ENCODE measurements around the gene UGT1A1. TPM values are rescaled to one million over a fixed set of nuclear protein-coding genes. Genes with fewer than 3 reads are reported as not detected.
"Not testable (repeated sequence)": the region's sequence is repeated elsewhere in the genome, so short reads cannot be mapped to it uniquely, and the experiment has no call there.

UGT1A1 gene
- total and polyA plus RNA-seq, 7 donors = 0.06 TPM; not detected in 6

DNA sequence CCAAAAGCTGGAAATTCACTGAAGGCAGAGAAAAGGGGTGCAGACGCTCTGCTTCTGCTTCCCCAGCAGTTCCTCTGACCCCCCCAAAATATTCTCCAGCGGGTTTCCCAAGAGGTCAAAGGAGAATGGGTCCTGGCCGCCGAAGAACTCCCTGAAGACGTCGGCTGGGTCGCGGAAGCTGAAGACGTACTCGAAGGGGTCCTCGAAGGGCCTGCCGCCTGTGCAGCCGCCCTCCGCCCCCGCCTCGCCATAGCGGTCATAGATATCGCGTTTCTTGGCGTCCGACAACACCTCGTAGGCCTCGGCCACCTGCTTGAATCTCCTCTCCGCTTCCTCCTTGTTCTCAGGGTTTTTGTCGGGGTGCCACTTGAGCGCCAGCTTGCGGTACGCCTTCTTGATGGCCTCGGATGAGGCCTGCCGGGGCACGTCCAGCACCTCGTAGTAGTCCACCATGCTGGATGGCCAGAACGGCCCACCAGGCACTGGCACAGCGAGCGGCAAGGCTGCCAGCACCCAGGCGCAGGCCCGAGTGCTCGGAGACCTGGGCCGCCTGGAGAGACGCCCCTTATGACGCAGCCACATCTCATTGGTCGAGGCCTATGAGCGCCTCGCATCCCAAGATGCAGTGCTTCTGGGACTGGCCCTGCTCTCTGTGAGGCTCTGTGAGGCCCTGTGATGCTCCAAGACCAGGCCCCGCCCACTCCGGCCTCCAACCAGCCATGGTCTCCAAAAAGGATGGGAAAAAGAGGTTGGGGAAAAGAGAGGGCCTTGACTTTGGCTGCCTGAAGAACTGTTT is 16.4 kb upstream of the UGT1A1 start:
- Histone ChIP-seq H3K27me3 (ENCODE audit: insufficient read depth in 3 of 3, low read length in 2 of 3) (peaks cover 0 to 2% (median 0%) of the 10 kb centered on the region in 3 donors), H3K4me1 (no peaks in the 10 kb centered on the region), H3K27ac (no peak overlapping the region), H3K9me3 (no peaks in the 10 kb centered on the region), H3K4me3 (no peak overlapping the region), H3K36me3 (ENCODE audit: insufficient read depth in 1 of 2, low read depth in 1 of 2) (no peaks in the 10 kb centered on the region)
- 92 to 94% (median 93%) methylated on average over 44 to 45 of the region's 46 CpGs for WGBS, 3 donors
- no peak for ATAC-seq
- TF ChIP-seq, protein P1, sequence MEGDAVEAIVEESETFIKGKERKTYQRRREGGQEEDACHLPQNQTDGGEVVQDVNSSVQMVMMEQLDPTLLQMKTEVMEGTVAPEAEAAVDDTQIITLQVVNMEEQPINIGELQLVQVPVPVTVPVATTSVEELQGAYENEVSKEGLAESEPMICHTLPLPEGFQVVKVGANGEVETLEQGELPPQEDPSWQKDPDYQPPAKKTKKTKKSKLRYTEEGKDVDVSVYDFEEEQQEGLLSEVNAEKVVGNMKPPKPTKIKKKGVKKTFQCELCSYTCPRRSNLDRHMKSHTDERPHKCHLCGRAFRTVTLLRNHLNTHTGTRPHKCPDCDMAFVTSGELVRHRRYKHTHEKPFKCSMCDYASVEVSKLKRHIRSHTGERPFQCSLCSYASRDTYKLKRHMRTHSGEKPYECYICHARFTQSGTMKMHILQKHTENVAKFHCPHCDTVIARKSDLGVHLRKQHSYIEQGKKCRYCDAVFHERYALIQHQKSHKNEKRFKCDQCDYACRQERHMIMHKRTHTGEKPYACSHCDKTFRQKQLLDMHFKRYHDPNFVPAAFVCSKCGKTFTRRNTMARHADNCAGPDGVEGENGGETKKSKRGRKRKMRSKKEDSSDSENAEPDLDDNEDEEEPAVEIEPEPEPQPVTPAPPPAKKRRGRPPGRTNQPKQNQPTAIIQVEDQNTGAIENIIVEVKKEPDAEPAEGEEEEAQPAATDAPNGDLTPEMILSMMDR (IDR thresholded peaks at IDR 0.05) = no peak
- peak in 1 of 2 donors; percentile 48 for DNase-seq
- intact Hi-C loops (cut with DNase I) = no loop called here

DNA sequence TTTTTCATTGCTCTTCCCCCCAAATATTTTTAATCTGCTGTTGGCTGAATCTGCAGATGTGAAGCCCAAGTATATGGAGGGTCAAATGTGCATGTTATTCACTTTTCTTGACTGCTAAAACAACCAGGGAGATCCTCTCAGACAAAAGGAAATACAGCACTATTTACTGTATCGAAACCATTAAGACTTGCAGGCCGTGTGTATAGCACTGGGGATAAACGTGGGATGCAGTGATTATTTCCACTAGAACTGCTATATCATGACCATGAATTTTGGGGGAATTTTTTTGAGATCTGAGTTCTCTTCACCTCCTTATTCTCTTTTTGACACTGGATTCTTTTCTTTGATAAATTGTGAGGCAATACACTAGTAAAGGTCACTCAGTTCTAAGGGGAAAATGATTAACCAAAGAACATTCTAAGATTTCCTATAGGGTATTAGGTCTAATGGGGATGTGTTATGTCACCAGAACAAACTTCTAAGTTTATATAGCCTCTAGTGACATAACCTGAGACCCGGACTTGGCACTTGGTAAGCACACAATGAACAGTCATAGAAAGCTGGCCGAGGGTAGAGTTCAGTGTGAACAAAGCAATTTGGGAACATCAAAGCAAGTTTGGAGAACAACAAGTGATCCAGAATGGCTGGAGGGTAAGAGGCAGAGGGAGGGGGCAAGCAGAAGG is 14.9 kb upstream of the UGT1A1 start:
- Histone ChIP-seq H3K36me3 (ENCODE audit: insufficient read depth in 1 of 2, low read depth in 1 of 2) (no peaks in the 10 kb centered on the region), H3K27me3 (ENCODE audit: insufficient read depth in 3 of 3, low read length in 2 of 3) (no peaks in the 10 kb centered on the region), H3K4me3 (no peak overlapping the region), H3K27ac (no peak overlapping the region), H3K4me1 (no peaks in the 10 kb centered on the region), H3K9me3 (no peaks in the 10 kb centered on the region)
- TF ChIP-seq, protein P1 (IDR thresholded peaks at IDR 0.05) = no peak
- WGBS, 3 donors = 53 to 60% (median 56%) methylated on average over 5 of the region's 5 CpGs
- ATAC-seq = no peak
- intact Hi-C loops (cut with DNase I) = no loop called here
- no peak for DNase-seq

DNA sequence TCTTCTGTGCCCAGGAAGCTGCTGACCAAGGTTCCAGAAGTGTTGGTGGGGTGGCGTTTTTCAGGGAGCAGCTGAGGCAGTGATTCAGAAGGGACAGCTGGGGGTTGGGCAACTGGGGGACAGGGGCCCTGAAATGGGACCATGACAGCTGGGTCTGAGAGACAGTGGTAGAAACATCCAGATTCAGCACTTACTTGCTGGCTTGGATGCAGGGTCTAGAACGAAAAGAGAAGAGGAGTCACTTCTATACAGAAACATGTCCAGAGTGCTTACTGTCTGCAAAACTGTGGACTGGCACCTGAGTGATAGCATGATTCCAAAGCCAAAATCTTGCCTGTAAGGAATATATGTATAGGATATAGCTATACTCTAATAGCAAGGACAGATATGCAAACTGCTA is 14.2 kb upstream of the UGT1A1 start:
- ATAC-seq; H3K27ac ChIP-seq; H3K4me1 ChIP-seq; H3K9me3 ChIP-seq; intact Hi-C loops (cut with DNase I); DNase-seq; H3K4me3 ChIP-seq; H3K36me3 ChIP-seq (ENCODE audit: insufficient read depth in 1 of 2, low read depth in 1 of 2); H3K27me3 ChIP-seq (ENCODE audit: insufficient read depth in 3 of 3, low read length in 2 of 3): not testable (repeated sequence)
- 55 to 72% (median 56%) methylated on average over 2 of the region's 2 CpGs for WGBS, 3 donors

DNA sequence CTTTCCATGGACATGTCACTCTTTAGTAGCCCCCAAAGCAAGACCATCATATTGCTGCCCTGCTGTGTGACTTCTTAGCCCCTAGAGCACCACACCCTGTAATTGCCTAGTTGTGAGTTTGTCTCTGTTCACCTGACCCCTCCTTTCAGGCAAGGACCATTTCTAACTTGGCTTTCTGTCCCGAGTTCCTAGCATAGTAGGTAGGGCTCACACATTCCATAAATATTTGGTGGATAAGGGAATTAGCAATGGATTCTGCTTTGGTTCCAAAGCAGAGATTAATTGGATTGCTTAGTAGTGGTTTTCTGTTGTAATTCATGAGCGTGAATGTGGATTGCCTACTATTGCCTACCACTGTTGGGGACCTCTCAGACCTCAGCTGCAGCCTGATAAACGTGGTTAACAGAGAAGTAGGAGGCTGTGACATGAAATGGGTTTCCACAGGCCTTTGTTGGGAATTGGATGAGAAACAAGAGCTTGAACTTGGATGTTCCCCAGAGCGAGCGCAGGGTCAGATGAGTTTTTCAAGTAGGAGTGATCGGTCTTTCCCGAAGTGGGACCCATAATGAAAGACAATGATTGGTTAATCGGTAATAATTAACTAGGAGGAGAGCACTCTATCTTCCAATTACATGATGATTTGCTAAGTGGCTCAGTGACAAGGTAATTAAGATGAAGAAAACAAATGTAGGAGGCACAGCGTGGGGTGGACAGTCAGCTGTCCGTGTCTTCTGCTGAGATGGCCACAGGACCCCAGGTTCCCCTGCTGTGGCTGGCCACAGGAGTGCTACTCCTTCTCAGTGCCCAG is 13.4 kb upstream of the UGT1A1 start:
- Histone ChIP-seq H3K27ac (no peak overlapping the region), H3K4me3 (no peak overlapping the region), H3K36me3 (ENCODE audit: insufficient read depth in 1 of 2, low read depth in 1 of 2) (no peaks in the 10 kb centered on the region), H3K4me1 (no peaks in the 10 kb centered on the region), H3K27me3 (ENCODE audit: insufficient read depth in 3 of 3, low read length in 2 of 3) (no peaks in the 10 kb centered on the region), H3K9me3 (no peaks in the 10 kb centered on the region)
- WGBS, 3 donors = 69 to 71% (median 70%) methylated on average over 10 of the region's 10 CpGs
- intact Hi-C loops (cut with DNase I) = no loop called here
- DNase-seq (no peak), ATAC-seq (no peak)
- TF ChIP-seq, protein P1 (IDR thresholded peaks at IDR 0.05) = no peak

DNA sequence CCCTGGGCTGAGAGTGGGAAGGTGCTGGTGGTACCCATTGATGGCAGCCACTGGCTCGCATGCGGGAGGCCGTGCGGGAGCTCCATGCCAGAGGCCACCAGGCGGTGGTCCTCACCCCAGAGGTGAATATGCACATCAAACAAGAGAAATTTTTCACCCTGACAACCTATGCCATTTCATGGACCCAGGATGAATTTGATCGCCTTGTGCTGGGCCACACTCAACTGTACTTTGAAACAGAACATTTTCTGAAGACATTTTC is 12.9 kb upstream of the UGT1A1 start:
- H3K4me1 ChIP-seq = no peaks in the 10 kb centered on the region
- no peak overlapping the region for H3K27ac ChIP-seq
- no peaks in the 10 kb centered on the region for H3K9me3 ChIP-seq
- no peak overlapping the region for H3K4me3 ChIP-seq
- 87 to 97% (median 92%) methylated on average over 6 of the region's 6 CpGs for WGBS, 3 donors
- ATAC-seq = no peak
- no peaks in the 10 kb centered on the region for H3K27me3 ChIP-seq (ENCODE audit: insufficient read depth in 3 of 3, low read length in 2 of 3)
- TF ChIP-seq, protein P1 (IDR thresholded peaks at IDR 0.05) = no peak
- H3K36me3 ChIP-seq (ENCODE audit: insufficient read depth in 1 of 2, low read depth in 1 of 2) = no peaks in the 10 kb centered on the region
- intact Hi-C loops (cut with DNase I) = no loop called here
- DNase-seq = no peak

DNA sequence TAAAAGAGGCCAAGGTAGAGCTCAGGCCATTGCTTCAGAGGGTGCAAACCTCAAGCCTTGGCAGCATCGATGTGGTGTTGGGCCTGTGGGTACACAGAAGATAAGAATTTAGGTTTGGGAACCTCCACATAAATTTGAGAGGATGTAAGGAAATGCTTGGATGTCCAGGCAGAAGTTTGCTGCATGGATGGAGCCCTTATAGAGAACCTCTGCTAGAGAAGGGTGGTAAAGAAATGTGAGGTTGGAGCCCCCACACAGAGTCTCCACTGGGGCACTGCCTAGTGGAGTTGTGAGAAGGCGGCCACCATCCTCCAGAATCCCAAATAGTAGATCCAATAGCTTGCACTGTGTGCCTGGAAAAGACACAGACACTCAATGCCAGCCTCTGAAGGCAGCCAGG is 9.4 kb upstream of the UGT1A1 start:
- H3K36me3 ChIP-seq (ENCODE audit: insufficient read depth in 1 of 2, low read depth in 1 of 2); intact Hi-C loops (cut with DNase I); H3K4me1 ChIP-seq; H3K27ac ChIP-seq; DNase-seq; H3K9me3 ChIP-seq; ATAC-seq; H3K4me3 ChIP-seq; H3K27me3 ChIP-seq (ENCODE audit: insufficient read depth in 3 of 3, low read length in 2 of 3): not testable (repeated sequence)
- 70 to 94% (median 79%) methylated on average over 2 of the region's 2 CpGs for WGBS, 3 donors

DNA sequence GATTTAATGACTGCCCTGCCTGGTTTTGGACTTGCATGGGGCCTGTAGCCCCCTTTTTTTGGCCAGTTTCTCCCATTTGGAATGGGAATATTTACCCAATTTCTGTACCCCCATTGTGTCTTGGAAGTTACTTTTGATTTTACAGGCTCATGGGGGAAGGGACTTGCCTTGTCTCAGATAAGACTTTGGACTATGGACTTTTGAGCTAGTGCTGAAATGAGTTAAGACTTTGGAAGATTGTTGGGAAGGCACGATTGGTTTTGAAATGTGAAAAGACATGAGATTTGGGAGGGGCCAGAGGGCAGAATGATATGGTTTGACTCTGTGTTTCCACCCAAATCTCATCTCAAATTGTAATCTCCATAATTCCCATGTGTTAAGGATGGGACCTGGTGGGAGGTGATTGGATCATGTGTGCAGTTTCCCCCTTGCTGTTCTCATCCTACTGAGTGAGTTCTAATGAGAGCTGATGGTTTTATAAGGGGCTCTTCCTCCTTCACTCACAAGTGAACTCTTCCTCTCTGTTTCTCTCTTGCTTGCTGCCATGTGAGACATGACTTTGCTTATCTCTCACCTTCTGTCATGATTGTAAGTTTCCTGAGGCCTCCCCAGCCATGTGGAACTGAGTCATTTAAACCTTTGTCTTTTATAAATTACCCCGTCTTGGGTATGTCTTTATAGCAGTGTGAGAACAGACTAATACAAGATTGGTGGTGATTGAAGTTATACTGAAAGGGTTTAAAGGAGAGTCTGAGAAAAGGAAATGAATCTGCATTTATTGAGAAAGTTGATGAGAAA is 8.7 kb upstream of the UGT1A1 start:
- H3K27ac ChIP-seq; DNase-seq; H3K4me1 ChIP-seq; H3K36me3 ChIP-seq (ENCODE audit: insufficient read depth in 1 of 2, low read depth in 1 of 2); intact Hi-C loops (cut with DNase I); H3K27me3 ChIP-seq (ENCODE audit: insufficient read depth in 3 of 3, low read length in 2 of 3); H3K9me3 ChIP-seq; ATAC-seq; H3K4me3 ChIP-seq: not testable (repeated sequence)
- 67 to 76% (median 73%) methylated on average over 2 of the region's 2 CpGs for WGBS, 3 donors

Measured in psoas muscle (tissue), 8 donors.